ENCODE measurements around the gene NXPH1. TPM values are rescaled to one million over a fixed set of nuclear protein-coding genes. Genes with fewer than 3 reads are reported as not detected.

NXPH1 gene
- total RNA-seq, 1 donor from 2014 or later = 3.8 TPM

DNA sequence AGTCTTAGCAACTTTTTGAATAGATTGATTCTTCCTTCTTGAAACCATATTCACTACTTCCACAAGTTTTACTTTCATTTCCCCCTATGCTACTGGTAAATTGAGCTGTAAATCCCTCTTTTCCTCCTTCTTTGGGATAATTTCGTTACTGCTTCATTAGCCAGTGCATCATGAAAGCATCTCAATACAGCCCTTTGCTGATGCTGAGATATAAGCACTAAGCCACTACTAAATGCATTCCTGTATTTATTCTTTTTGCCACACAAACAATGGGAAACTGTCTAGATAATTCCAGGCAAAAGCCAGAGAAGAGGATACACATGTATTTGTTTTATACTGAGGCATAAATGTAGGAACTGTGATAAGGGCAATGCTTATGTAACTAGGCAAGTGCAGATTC lies 313.9 kb downstream of the NXPH1 start:
- no peaks in the 10 kb centered on the region for H3K27me3 Mint-ChIP-seq (ENCODE audit: unreplicated experiment)

GRCh38 chr7:8751557-8752231 lies 318.3 kb downstream of the NXPH1 start:
- no peak overlapping the region for H3K27ac Mint-ChIP-seq (ENCODE audit: unreplicated experiment)
- H3K4me1 Mint-ChIP-seq (ENCODE audit: low read depth, unreplicated experiment) = peaks cover 8% of the 10 kb centered on the region
- no peak for DNase-seq
- TF ChIP-seq, protein P1, sequence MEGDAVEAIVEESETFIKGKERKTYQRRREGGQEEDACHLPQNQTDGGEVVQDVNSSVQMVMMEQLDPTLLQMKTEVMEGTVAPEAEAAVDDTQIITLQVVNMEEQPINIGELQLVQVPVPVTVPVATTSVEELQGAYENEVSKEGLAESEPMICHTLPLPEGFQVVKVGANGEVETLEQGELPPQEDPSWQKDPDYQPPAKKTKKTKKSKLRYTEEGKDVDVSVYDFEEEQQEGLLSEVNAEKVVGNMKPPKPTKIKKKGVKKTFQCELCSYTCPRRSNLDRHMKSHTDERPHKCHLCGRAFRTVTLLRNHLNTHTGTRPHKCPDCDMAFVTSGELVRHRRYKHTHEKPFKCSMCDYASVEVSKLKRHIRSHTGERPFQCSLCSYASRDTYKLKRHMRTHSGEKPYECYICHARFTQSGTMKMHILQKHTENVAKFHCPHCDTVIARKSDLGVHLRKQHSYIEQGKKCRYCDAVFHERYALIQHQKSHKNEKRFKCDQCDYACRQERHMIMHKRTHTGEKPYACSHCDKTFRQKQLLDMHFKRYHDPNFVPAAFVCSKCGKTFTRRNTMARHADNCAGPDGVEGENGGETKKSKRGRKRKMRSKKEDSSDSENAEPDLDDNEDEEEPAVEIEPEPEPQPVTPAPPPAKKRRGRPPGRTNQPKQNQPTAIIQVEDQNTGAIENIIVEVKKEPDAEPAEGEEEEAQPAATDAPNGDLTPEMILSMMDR (IDR thresholded peaks at IDR 0.05; ENCODE audit: partially characterized antibody, unreplicated experiment) = no peak
- no peaks in the 10 kb centered on the region for H3K27me3 Mint-ChIP-seq (ENCODE audit: unreplicated experiment)
- H3K4me3 Mint-ChIP-seq (ENCODE audit: unreplicated experiment) = no peak overlapping the region
- no peaks in the 10 kb centered on the region for H3K9me3 Mint-ChIP-seq (ENCODE audit: unreplicated experiment)
- H3K36me3 Mint-ChIP-seq (ENCODE audit: unreplicated experiment) = no peaks in the 10 kb centered on the region

More for the DNA sequence above, 313.9 kb downstream of the NXPH1 start:
- DNase-seq = no peak
- H3K36me3 Mint-ChIP-seq (ENCODE audit: unreplicated experiment) = no peaks in the 10 kb centered on the region
- no peak overlapping the region for H3K4me3 Mint-ChIP-seq (ENCODE audit: unreplicated experiment)
- peaks cover 8% of the 10 kb centered on the region for H3K4me1 Mint-ChIP-seq (ENCODE audit: low read depth, unreplicated experiment)
- no peak overlapping the region for H3K27ac Mint-ChIP-seq (ENCODE audit: unreplicated experiment)
- TF ChIP-seq, protein P1 (IDR thresholded peaks at IDR 0.05; ENCODE audit: partially characterized antibody, unreplicated experiment) = no peak
- H3K9me3 Mint-ChIP-seq (ENCODE audit: unreplicated experiment) = no peaks in the 10 kb centered on the region

GRCh38 chr7:8753355-8753754 lies 319.9 kb downstream of the NXPH1 start:
- no peaks in the 10 kb centered on the region for H3K36me3 Mint-ChIP-seq (ENCODE audit: unreplicated experiment)
- no peak overlapping the region for H3K4me3 Mint-ChIP-seq (ENCODE audit: unreplicated experiment)
- DNase-seq = no peak
- H3K27me3 Mint-ChIP-seq (ENCODE audit: unreplicated experiment) = no peaks in the 10 kb centered on the region
- peaks cover 7% of the 10 kb centered on the region for H3K4me1 Mint-ChIP-seq (ENCODE audit: low read depth, unreplicated experiment)
- H3K27ac Mint-ChIP-seq (ENCODE audit: unreplicated experiment) = no peak overlapping the region
- TF ChIP-seq, protein P1 (IDR thresholded peaks at IDR 0.05; ENCODE audit: partially characterized antibody, unreplicated experiment) = no peak
- no peaks in the 10 kb centered on the region for H3K9me3 Mint-ChIP-seq (ENCODE audit: unreplicated experiment)

GRCh38 chr7:8761731-8762130 lies 328.3 kb downstream of the NXPH1 start:
- TF ChIP-seq, protein P1 (IDR thresholded peaks at IDR 0.05; ENCODE audit: partially characterized antibody, unreplicated experiment) = no peak
- Mint-ChIP-seq H3K27me3 (ENCODE audit: unreplicated experiment) (no peaks in the 10 kb centered on the region), H3K4me3 (ENCODE audit: unreplicated experiment) (no peak overlapping the region), H3K36me3 (ENCODE audit: unreplicated experiment) (no peaks in the 10 kb centered on the region), H3K9me3 (ENCODE audit: unreplicated experiment) (no peaks in the 10 kb centered on the region), H3K4me1 (ENCODE audit: low read depth, unreplicated experiment) (no peaks in the 10 kb centered on the region), H3K27ac (ENCODE audit: unreplicated experiment) (no peak overlapping the region)
- DNase-seq = no peak

- H3K27me3 Mint-ChIP-seq (ENCODE audit: unreplicated experiment) = no peaks in the 10 kb centered on the region
- H3K9me3 Mint-ChIP-seq (ENCODE audit: unreplicated experiment) = no peaks in the 10 kb centered on the region
- H3K36me3 Mint-ChIP-seq (ENCODE audit: unreplicated experiment) = no peaks in the 10 kb centered on the region
- no peak overlapping the region for H3K4me3 Mint-ChIP-seq (ENCODE audit: unreplicated experiment)
- H3K27ac Mint-ChIP-seq (ENCODE audit: unreplicated experiment) = no peak overlapping the region
- no peak for DNase-seq
- H3K4me1 Mint-ChIP-seq (ENCODE audit: low read depth, unreplicated experiment) = no peaks in the 10 kb centered on the region
- TF ChIP-seq, protein P1 (IDR thresholded peaks at IDR 0.05; ENCODE audit: partially characterized antibody, unreplicated experiment) = no peak
Measured at GRCh38 chr7:8762803-8763202, 329.4 kb downstream of the NXPH1 start.

Measured in glutamatergic neuron (in vitro differentiated cells).